Stimulated activated CD4-positive, alpha-beta T cell treated with anti-CD3 and anti-CD28 coated beads, TNF-alpha, amount 100 ng/mL, for 4 hours (primary cell): ENCODE results near the gene CRISPLD2.
"Not testable (repeated sequence)": the region's sequence is repeated elsewhere in the genome, so short reads cannot be mapped to it uniquely, and the experiment has no call there.

Experiments used
- DNase-seq, 3 experiments: peaks; one replicate each; pipeline ENCODE4 v3.0.0-alpha.2; 2020; ENCODE audit warnings: low read depth in 3 of 3

The CRISPLD2 gene

GRCh38 chr16:84839956-84840355 lies 20.2 kb downstream of the CRISPLD2 start:
- DNase-seq: no peak

GRCh38 chr16:84840687-84841627 lies 21.2 kb downstream of the CRISPLD2 start:
- no peak for DNase-seq

- no peak for DNase-seq
Observed at GRCh38 chr16:84841787-84842300, 22.1 kb downstream of the CRISPLD2 start.

GRCh38 chr16:84842516-84843148 lies 22.8 kb downstream of the CRISPLD2 start:
- no peak for DNase-seq

- no peak for DNase-seq
Observed at GRCh38 chr16:84843149-84844048, 23.6 kb downstream of the CRISPLD2 start.

GRCh38 chr16:84844049-84844350 lies 24.2 kb downstream of the CRISPLD2 start:
- DNase-seq: no peak

GRCh38 chr16:84844559-84845495 lies 25.0 kb downstream of the CRISPLD2 start:
- no peak for DNase-seq

- no peak for DNase-seq
Observed at GRCh38 chr16:84845496-84846002, 25.8 kb downstream of the CRISPLD2 start.

GRCh38 chr16:84847564-84848355 lies 28.0 kb downstream of the CRISPLD2 start:
- DNase-seq: no peak

- DNase-seq: no peak
Observed at GRCh38 chr16:84848986-84849634, 29.3 kb downstream of the CRISPLD2 start.

- DNase-seq: no peak
Observed at GRCh38 chr16:84849751-84850150, 30.0 kb downstream of the CRISPLD2 start.

GRCh38 chr16:84850714-84851113 lies 30.9 kb downstream of the CRISPLD2 start:
- no peak for DNase-seq

- DNase-seq: no peak
Observed at GRCh38 chr16:84851192-84852127, 31.7 kb downstream of the CRISPLD2 start.

GRCh38 chr16:84853534-84853933 lies 33.7 kb downstream of the CRISPLD2 start:
- no peak for DNase-seq

GRCh38 chr16:84854759-84855158 lies 35.0 kb downstream of the CRISPLD2 start:
- no peak for DNase-seq

- DNase-seq: not testable (repeated sequence)
Observed at GRCh38 chr16:84855435-84856202, 35.8 kb downstream of the CRISPLD2 start.

- not testable (repeated sequence) for DNase-seq
Observed at GRCh38 chr16:84856203-84856581, 36.4 kb downstream of the CRISPLD2 start.
